Measurements from ENCODE around the gene PROM1. TPM values are rescaled to one million over a fixed set of nuclear protein-coding genes. Genes with fewer than 3 reads are reported as not detected.

The PROM1 gene
- total RNA-seq, 4 donors from 2014 or later, result 0.94 to 16.3 (median 4.4) TPM

DNA sequence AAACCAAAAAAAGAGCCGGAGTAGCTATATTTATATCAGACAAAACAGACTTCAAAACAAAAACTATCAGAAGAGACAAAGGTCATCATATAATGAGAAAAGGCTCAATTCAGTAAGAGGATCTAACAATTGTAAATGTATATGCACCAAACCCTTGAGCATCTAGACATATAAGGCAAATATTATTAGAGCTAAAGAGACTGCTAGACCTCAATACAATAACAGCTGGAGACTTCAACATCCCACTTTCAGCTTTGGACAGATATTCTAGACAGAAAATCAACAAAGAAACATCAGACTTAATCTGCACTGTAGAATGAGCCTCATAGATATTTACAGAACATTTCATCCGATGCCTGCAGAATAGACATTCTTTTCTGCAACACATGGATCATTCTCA lies 4.8 kb upstream of the PROM1 start:
- WGBS, 2 donors (ENCODE audit: low coverage in 1 of 2), result 70 to 91% methylated on average over 2 of the region's 2 CpGs
- Histone ChIP-seq H3K27ac (no peak overlapping the region), H3K9me3 (peaks cover 0 to 27% (median 0%) of the 10 kb centered on the region in 3 donors), H3K27me3 (peaks cover 43% of the 10 kb centered on the region), H3K4me1 (peaks cover 0 to 3% (median 2%) of the 10 kb centered on the region in 3 donors), H3K36me3 (no peaks in the 10 kb centered on the region), H3K4me3 (no peak overlapping the region)
- TF ChIP-seq EP300 (IDR thresholded peaks at IDR 0.05) (no peak), POLR2A (IDR thresholded peaks at IDR 0.05) (no peak), POLR2AphosphoS5 (IDR thresholded peaks at IDR 0.05) (no peak)
- TF ChIP-seq, protein P1, sequence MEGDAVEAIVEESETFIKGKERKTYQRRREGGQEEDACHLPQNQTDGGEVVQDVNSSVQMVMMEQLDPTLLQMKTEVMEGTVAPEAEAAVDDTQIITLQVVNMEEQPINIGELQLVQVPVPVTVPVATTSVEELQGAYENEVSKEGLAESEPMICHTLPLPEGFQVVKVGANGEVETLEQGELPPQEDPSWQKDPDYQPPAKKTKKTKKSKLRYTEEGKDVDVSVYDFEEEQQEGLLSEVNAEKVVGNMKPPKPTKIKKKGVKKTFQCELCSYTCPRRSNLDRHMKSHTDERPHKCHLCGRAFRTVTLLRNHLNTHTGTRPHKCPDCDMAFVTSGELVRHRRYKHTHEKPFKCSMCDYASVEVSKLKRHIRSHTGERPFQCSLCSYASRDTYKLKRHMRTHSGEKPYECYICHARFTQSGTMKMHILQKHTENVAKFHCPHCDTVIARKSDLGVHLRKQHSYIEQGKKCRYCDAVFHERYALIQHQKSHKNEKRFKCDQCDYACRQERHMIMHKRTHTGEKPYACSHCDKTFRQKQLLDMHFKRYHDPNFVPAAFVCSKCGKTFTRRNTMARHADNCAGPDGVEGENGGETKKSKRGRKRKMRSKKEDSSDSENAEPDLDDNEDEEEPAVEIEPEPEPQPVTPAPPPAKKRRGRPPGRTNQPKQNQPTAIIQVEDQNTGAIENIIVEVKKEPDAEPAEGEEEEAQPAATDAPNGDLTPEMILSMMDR (IDR thresholded peaks at IDR 0.05), result no peak
- no peak for ATAC-seq

DNA sequence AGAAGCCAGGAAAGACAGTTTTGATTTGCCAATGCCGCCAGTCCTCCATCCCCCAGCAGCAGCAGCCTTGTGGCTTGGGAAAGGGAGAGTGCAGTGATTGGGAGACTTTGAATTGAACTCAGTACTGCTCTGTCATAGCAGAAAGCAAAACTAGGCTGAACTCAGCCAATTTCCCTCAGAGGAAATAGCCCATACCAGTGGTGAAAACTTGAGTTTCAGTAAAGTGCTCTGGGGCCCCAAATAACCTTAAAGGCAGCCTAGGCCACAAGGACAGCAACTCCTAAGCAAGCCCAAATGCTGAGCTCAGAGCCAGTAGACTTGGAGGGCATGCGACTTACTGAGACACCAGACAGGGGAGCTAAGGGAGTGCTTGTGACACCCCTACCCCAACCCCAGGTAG lies 2.0 kb upstream of the PROM1 start:
- Histone ChIP-seq H3K36me3 (no peaks in the 10 kb centered on the region), H3K27me3 (peaks cover 47% of the 10 kb centered on the region)
- TF ChIP-seq, protein P1 (IDR thresholded peaks at IDR 0.05), result no peak
- TF ChIP-seq POLR2A (IDR thresholded peaks at IDR 0.05), result no peak
- no peak for TF ChIP-seq EP300 (IDR thresholded peaks at IDR 0.05)
- TF ChIP-seq POLR2AphosphoS5 (IDR thresholded peaks at IDR 0.05), result no peak

DNA sequence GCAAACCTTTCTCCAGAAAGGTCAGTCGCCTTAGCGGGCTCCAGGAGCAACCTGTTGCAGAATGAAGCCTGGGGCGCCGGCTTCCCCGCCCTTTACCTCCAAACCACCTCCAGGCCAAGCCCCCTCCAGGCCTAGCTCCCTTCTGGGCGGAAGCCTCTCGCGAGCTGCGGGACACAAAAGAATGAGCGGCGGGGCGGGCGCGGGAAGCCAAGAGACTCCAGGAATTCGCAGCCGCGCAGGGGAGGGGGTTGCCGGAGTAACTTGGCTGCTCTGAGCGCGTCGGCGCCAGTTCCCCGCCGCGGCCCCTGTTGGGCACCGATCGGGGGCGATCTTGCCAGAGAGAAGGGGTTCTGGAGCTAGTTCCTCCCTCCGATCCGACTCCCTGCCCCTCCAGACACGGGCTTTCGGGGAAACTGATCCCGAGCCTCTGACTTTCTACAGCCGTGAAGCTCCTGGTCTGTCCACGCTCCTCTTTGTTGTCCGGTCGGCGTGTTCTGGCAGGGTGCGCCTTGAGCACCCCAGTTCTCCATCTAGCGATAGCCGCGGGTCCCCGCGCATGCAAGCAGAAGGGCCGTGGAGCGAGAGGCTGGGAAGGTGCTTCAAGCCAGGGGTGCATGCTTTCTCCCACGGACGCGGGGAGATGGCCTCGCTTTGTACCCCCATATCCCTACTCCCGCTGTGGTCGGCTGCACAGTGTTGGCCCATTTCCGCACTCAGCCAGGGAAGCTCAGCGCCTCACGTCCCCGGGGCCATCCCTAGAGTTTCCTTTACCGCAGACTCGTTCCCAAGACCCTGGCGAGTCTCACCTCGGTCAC lies 1.2 kb downstream of the PROM1 start:
- ATAC-seq, result peak; percentile 22
- H3K9me3 ChIP-seq, result peaks cover 0 to 27% (median 0%) of the 10 kb centered on the region in 3 donors
- H3K27me3 ChIP-seq, result peaks cover 76% of the 10 kb centered on the region
- H3K4me3 ChIP-seq, result peak overlapping the region; percentile 24 to 52
- H3K27ac ChIP-seq, result peak overlapping the region in 1 of 4 donors; percentile 12
- peaks cover 0 to 22% (median 18%) of the 10 kb centered on the region in 3 donors for H3K4me1 ChIP-seq
- H3K36me3 ChIP-seq, result no peaks in the 10 kb centered on the region
- TF ChIP-seq POLR2A (IDR thresholded peaks at IDR 0.05), result no peak
- TF ChIP-seq POLR2AphosphoS5 (IDR thresholded peaks at IDR 0.05), result no peak
- TF ChIP-seq, protein P1 (IDR thresholded peaks at IDR 0.05), result no peak
- no peak for TF ChIP-seq EP300 (IDR thresholded peaks at IDR 0.05)
- WGBS, 2 donors (ENCODE audit: low coverage in 1 of 2), result no CpG with 5 or more reads among the region's 60 CpGs

More for the DNA sequence above, 2.0 kb upstream of the PROM1 start:
- H3K4me3 ChIP-seq, result no peak overlapping the region
- 100% methylated on average over 1 of the region's 2 CpGs; no CpG with 5 or more reads in 1 of the 2 donors for WGBS, 2 donors (ENCODE audit: low coverage in 1 of 2)
- H3K9me3 ChIP-seq, result peaks cover 0 to 27% (median 0%) of the 10 kb centered on the region in 3 donors
- no peak for ATAC-seq
- H3K4me1 ChIP-seq, result peaks cover 0 to 22% (median 18%) of the 10 kb centered on the region in 3 donors
- no peak overlapping the region for H3K27ac ChIP-seq

DNA sequence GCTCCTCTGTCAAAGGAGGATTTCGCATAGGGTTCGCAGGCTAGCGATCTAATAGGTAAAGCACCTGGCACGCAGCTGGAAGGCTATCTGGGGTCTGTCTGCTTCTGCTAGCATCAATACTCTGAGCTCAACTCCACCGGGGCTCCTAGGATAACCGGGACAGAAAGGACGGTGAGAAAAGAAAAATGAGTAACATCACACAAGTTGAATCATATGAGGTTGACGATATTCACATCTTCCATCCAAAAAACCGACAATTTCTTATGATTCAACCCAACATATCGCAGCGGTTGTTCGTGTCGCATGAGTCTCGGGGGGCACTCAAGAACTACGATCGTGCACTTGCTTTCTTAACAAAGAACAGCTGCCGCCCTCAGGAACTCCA lies 1.8 kb downstream of the PROM1 start:
- Histone ChIP-seq H3K4me1 (peaks cover 0 to 22% (median 18%) of the 10 kb centered on the region in 3 donors), H3K4me3 (peak overlapping the region in 1 of 2 donors; percentile 52), H3K27ac (peak overlapping the region in 1 of 4 donors; percentile 12), H3K9me3 (peaks cover 0 to 21% (median 0%) of the 10 kb centered on the region in 3 donors), H3K36me3 (no peaks in the 10 kb centered on the region), H3K27me3 (peaks cover 82% of the 10 kb centered on the region)
- 30 to 61% methylated on average over 7 to 9 of the region's 17 CpGs for WGBS, 2 donors (ENCODE audit: low coverage in 1 of 2)
- ATAC-seq, result no peak
- TF ChIP-seq POLR2AphosphoS5 (IDR thresholded peaks at IDR 0.05), result no peak
- TF ChIP-seq POLR2A (IDR thresholded peaks at IDR 0.05), result no peak
- TF ChIP-seq, protein P1 (IDR thresholded peaks at IDR 0.05), result no peak
- TF ChIP-seq EP300 (IDR thresholded peaks at IDR 0.05), result no peak
